ENCODE results near the gene PAK1.

PAK1 gene

DNA sequence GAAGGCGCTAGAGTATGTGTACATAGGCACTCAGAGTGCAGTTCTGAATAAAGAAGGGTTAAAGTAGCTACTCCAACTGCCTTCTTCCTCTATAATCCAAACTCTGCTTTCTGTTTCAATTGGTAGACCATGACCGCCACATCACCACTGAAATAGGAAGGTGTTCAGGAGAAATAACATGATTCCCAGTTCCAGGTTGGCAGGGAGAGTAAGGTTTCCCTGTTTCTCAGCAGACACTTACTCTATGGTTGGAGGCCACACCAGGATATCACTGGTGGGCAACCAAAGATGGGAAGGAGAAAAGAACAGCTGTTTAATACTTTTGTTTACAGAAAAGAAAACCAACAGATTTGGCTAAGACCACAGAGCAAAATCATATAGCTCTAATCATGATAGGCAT, 37.9 kb downstream of the PAK1 start:
- Histone ChIP-seq H3K9ac (ENCODE audit: low read length) (no peak overlapping the region), H3K9me3 (ENCODE audit: control insufficient read depth, low read length) (no peaks in the 10 kb centered on the region), H3K27me3 (replicated peaks; ENCODE audit: control insufficient read depth, insufficient read depth, low read length) (no peaks in the 10 kb centered on the region), H3K4me3 (ENCODE audit: low read length) (no peak overlapping the region), H3K4me1 (ENCODE audit: control insufficient read depth, insufficient read depth, low read length) (no peaks in the 10 kb centered on the region), H3K36me3 (ENCODE audit: control insufficient read depth, insufficient read depth, low read length, severe bottlenecking) (no peaks in the 10 kb centered on the region)
- no peak for DNase-seq (ENCODE audit: low read depth)

- Histone ChIP-seq H3K9me3 (ENCODE audit: control insufficient read depth, low read length) (no peaks in the 10 kb centered on the region), H3K4me3 (ENCODE audit: low read length) (no peak overlapping the region), H3K27me3 (replicated peaks; ENCODE audit: control insufficient read depth, insufficient read depth, low read length) (no peaks in the 10 kb centered on the region), H3K4me1 (ENCODE audit: control insufficient read depth, insufficient read depth, low read length) (no peaks in the 10 kb centered on the region), H3K9ac (ENCODE audit: low read length) (no peak overlapping the region), H3K36me3 (ENCODE audit: control insufficient read depth, insufficient read depth, low read length, severe bottlenecking) (no peaks in the 10 kb centered on the region)
- DNase-seq (ENCODE audit: low read depth) = no peak
Observed at GRCh38 chr11:77431813-77432212, 42.1 kb downstream of the PAK1 start.

GRCh38 chr11:77428598-77428997, 45.3 kb downstream of the PAK1 start:
- Histone ChIP-seq H3K9me3 (ENCODE audit: control insufficient read depth, low read length) (no peaks in the 10 kb centered on the region), H3K36me3 (ENCODE audit: control insufficient read depth, insufficient read depth, low read length, severe bottlenecking) (no peaks in the 10 kb centered on the region), H3K4me3 (ENCODE audit: low read length) (no peak overlapping the region), H3K9ac (ENCODE audit: low read length) (no peak overlapping the region), H3K4me1 (ENCODE audit: control insufficient read depth, insufficient read depth, low read length) (no peaks in the 10 kb centered on the region), H3K27me3 (replicated peaks; ENCODE audit: control insufficient read depth, insufficient read depth, low read length) (no peaks in the 10 kb centered on the region)
- no peak for DNase-seq (ENCODE audit: low read depth)

GRCh38 chr11:77425346-77425745, 48.5 kb downstream of the PAK1 start:
- Histone ChIP-seq H3K4me1 (ENCODE audit: control insufficient read depth, insufficient read depth, low read length) (peaks cover 7% of the 10 kb centered on the region), H3K9me3 (ENCODE audit: control insufficient read depth, low read length) (no peaks in the 10 kb centered on the region), H3K36me3 (ENCODE audit: control insufficient read depth, insufficient read depth, low read length, severe bottlenecking) (no peaks in the 10 kb centered on the region), H3K27me3 (replicated peaks; ENCODE audit: control insufficient read depth, insufficient read depth, low read length) (no peaks in the 10 kb centered on the region), H3K4me3 (ENCODE audit: low read length) (no peak overlapping the region), H3K9ac (ENCODE audit: low read length) (no peak overlapping the region)
- no peak for DNase-seq (ENCODE audit: low read depth)

DNA sequence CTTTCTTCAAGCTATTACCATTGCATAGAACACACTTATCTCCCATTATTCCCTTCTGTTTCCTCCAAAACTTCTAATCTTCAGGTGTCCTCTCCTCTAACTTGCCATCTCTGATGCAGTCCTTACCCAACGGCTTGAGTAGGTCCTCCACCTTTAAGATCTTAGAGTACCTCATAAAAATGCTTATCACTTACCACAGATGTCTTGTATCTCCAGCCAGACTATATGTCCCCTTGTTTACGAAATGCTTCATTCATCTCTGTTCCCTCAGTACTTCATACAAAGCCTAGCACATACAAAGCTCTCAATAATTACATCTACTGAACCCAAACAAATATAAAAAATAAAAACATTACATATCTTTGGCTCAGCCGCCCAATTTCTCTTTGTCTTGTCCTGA, 49.2 kb downstream of the PAK1 start:
- DNase-seq (ENCODE audit: low read depth) = no peak
- Histone ChIP-seq H3K36me3 (ENCODE audit: control insufficient read depth, insufficient read depth, low read length, severe bottlenecking) (no peaks in the 10 kb centered on the region), H3K27me3 (replicated peaks; ENCODE audit: control insufficient read depth, insufficient read depth, low read length) (no peaks in the 10 kb centered on the region), H3K4me1 (ENCODE audit: control insufficient read depth, insufficient read depth, low read length) (peaks cover 7% of the 10 kb centered on the region), H3K9me3 (ENCODE audit: control insufficient read depth, low read length) (no peaks in the 10 kb centered on the region), H3K4me3 (ENCODE audit: low read length) (no peak overlapping the region), H3K9ac (ENCODE audit: low read length) (no peak overlapping the region)

- H3K9me3 ChIP-seq (ENCODE audit: control insufficient read depth, low read length) = no peaks in the 10 kb centered on the region
- no peaks in the 10 kb centered on the region for H3K36me3 ChIP-seq (ENCODE audit: control insufficient read depth, insufficient read depth, low read length, severe bottlenecking)
- H3K9ac ChIP-seq (ENCODE audit: low read length) = no peak overlapping the region
- no peak overlapping the region for H3K4me3 ChIP-seq (ENCODE audit: low read length)
- no peaks in the 10 kb centered on the region for H3K27me3 ChIP-seq (replicated peaks; ENCODE audit: control insufficient read depth, insufficient read depth, low read length)
- peaks cover 10% of the 10 kb centered on the region for H3K4me1 ChIP-seq (ENCODE audit: control insufficient read depth, insufficient read depth, low read length)
- no peak for DNase-seq (ENCODE audit: low read depth)
Observed at GRCh38 chr11:77423624-77424023, 50.3 kb downstream of the PAK1 start.

- Histone ChIP-seq H3K27me3 (replicated peaks; ENCODE audit: control insufficient read depth, insufficient read depth, low read length) (no peaks in the 10 kb centered on the region), H3K4me1 (ENCODE audit: control insufficient read depth, insufficient read depth, low read length) (peaks cover 16% of the 10 kb centered on the region), H3K9me3 (ENCODE audit: control insufficient read depth, low read length) (no peaks in the 10 kb centered on the region), H3K36me3 (ENCODE audit: control insufficient read depth, insufficient read depth, low read length, severe bottlenecking) (no peaks in the 10 kb centered on the region), H3K4me3 (ENCODE audit: low read length) (no peak overlapping the region), H3K9ac (ENCODE audit: low read length) (no peak overlapping the region)
- no peak for DNase-seq (ENCODE audit: low read depth)
Observed at GRCh38 chr11:77422687-77423086, 51.2 kb downstream of the PAK1 start.

DNA sequence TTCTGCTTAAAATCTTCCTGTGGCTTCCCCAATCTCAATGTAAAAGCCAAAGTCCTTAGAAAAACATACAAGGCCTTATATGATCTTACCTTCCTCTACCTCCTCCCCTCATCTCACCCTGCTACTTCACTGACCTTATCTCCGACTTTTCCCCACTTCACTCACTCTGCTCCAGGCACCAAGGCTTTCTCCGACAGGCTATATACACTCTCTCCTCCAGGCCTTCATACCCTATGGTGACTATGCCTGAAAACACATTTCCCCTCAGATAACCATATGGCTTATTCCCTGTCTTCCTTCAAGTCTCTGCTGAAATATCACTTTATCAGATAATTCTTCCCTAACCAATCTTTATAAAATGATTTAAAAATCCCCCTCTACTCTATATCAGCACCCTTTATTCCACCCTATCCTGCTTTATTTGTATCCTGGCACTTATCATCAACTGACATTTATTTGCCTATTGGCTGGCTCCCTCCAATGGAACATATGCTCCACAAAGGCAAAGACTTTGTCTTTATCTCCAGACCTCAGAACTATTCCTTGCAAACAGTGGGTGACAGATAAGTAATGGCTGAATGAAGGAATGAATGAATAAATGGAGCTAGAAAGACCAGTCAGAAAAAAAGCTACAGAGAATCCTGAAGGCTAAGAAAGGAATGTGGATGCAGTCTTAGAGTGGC, 52.7 kb downstream of the PAK1 start:
- Histone ChIP-seq H3K36me3 (ENCODE audit: control insufficient read depth, insufficient read depth, low read length, severe bottlenecking) (no peaks in the 10 kb centered on the region), H3K27me3 (replicated peaks; ENCODE audit: control insufficient read depth, insufficient read depth, low read length) (no peaks in the 10 kb centered on the region), H3K9ac (ENCODE audit: low read length) (no peak overlapping the region), H3K9me3 (ENCODE audit: control insufficient read depth, low read length) (no peaks in the 10 kb centered on the region), H3K4me1 (ENCODE audit: control insufficient read depth, insufficient read depth, low read length) (peaks cover 16% of the 10 kb centered on the region), H3K4me3 (ENCODE audit: low read length) (no peak overlapping the region)
- DNase-seq (ENCODE audit: low read depth) = no peak

DNA sequence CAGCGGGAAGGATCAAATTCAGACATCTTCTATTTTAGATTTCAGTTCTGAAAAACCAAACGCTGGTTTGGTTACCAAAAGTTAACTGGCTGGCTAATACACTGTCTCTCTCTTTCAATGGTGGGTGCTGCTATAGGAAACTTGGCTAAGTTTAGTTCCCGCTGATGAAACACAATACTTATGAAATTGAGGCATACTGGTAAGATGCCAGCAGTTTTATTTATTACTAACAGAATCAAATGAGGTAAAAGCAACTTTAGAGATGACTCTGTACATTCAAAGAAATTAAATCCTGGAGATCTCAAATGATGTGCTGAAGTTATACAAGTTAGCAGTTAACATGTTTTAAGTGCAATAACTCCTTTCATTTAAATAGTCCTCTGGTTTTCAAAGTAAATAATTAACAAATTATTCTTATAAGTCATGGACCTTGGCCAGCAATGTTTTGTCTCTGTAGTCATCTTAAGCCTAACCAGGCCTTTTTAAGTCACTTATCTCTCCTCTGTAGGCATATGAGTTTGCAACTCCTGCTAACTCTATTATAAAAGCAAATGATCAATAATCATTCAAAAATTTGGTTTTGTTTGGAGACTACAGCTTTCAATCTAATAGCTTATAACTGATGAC, 54.8 kb downstream of the PAK1 start:
- Histone ChIP-seq H3K4me1 (ENCODE audit: control insufficient read depth, insufficient read depth, low read length) (peaks cover 16% of the 10 kb centered on the region), H3K9ac (ENCODE audit: low read length) (no peak overlapping the region), H3K9me3 (ENCODE audit: control insufficient read depth, low read length) (no peaks in the 10 kb centered on the region), H3K27me3 (replicated peaks; ENCODE audit: control insufficient read depth, insufficient read depth, low read length) (no peaks in the 10 kb centered on the region), H3K36me3 (ENCODE audit: control insufficient read depth, insufficient read depth, low read length, severe bottlenecking) (no peaks in the 10 kb centered on the region), H3K4me3 (ENCODE audit: low read length) (peak overlapping the region; percentile 15)
- DNase-seq (ENCODE audit: low read depth) = no peak

DNA sequence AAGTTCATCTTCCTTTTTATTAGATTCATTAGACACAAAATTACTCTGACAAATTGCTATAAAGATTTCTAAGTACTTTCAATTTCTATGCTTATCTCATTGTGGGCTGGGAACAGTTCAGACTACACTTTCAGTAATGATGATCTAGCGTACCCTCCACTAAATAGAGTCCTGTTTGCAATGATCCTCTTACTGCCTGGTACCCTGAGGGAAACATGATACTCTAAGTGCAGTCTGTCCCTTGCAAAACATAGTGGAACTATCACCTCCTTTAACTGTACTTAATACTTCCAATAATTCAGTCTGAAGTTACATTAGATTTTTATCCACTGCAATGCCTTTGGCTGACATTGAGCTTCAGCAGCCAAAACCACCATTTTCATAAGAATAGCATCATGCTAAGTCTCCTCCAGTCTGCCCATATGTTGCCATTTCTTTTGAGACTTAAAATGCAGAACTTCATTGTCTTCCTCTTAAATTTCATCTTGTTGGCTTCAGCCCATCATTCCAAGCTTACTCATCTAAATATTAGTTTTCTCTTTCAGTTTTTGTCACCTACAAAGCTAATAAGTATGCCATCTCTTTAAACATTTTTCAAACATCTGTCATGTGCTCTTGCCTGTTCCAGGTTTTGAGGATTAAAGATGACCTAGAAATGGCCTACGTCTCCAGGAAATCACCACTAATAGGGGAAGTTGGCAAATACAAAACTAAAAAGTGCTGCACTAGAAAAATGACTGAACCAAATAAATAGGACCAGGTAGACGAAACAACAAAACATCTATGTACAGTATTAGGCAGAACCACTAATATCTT, 55.5 kb downstream of the PAK1 start:
- Histone ChIP-seq H3K27me3 (replicated peaks; ENCODE audit: control insufficient read depth, insufficient read depth, low read length) (no peaks in the 10 kb centered on the region), H3K9me3 (ENCODE audit: control insufficient read depth, low read length) (no peaks in the 10 kb centered on the region), H3K4me3 (ENCODE audit: low read length) (peak overlapping the region; percentile 15), H3K36me3 (ENCODE audit: control insufficient read depth, insufficient read depth, low read length, severe bottlenecking) (no peaks in the 10 kb centered on the region), H3K4me1 (ENCODE audit: control insufficient read depth, insufficient read depth, low read length) (peaks cover 16% of the 10 kb centered on the region), H3K9ac (ENCODE audit: low read length) (no peak overlapping the region)
- no peak for DNase-seq (ENCODE audit: low read depth)

DNA sequence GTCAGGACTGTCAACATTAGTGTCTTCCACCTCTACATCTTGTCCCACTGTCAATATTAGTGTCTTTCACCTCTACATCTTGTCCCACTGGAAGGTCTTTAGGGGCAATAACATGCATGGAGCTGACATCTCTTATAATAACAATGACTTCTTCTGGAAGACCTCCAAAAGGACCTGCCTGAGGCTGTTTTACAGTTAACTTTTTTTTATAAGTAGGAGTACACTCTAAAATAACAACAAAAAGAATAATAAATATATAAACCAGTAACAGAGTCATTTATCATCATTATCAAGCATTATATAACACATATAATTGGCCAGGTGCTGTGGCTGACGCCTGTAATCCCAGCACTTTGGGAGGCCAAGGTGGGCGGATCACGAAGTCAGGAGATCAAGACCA, 57.5 kb downstream of the PAK1 start:
- H3K4me1 ChIP-seq (ENCODE audit: control insufficient read depth, insufficient read depth, low read length) = peaks cover 21% of the 10 kb centered on the region
- no peaks in the 10 kb centered on the region for H3K36me3 ChIP-seq (ENCODE audit: control insufficient read depth, insufficient read depth, low read length, severe bottlenecking)
- no peaks in the 10 kb centered on the region for H3K27me3 ChIP-seq (replicated peaks; ENCODE audit: control insufficient read depth, insufficient read depth, low read length)
- no peak overlapping the region for H3K4me3 ChIP-seq (ENCODE audit: low read length)
- no peaks in the 10 kb centered on the region for H3K9me3 ChIP-seq (ENCODE audit: control insufficient read depth, low read length)
- H3K9ac ChIP-seq (ENCODE audit: low read length) = no peak overlapping the region
- DNase-seq (ENCODE audit: low read depth) = no peak
